Peyer's patch (tissue), 4 donors: Measurements from ENCODE around the gene SLC29A1.

ENCODE experiments used
- CTCF ChIP-seq, 6 experiments: fragments of 450-650 bp in 4 of 6; fragments of 200-600 bp in 2 of 6; sonication (generic) in 1 of 6; IDR thresholded peaks; one replicate each; pipeline ENCODE4 v1.5.1; 2017 to 2019; ENCODE audit warnings: antibody characterized with exemption in 6 of 6, mild to moderate bottlenecking in 3 of 6, moderate library complexity in 1 of 6
- POLR2A ChIP-seq, 2 donors: fragments of 450-650 bp; IDR thresholded peaks; one replicate each; pipeline ENCODE4 v1.5.1; 2017; ENCODE audit warnings: antibody characterized with exemption in 2 of 2, mild to moderate bottlenecking in 2 of 2, moderate library complexity in 2 of 2

- TF ChIP-seq CTCF (IDR thresholded peaks at IDR 0.05), result no peak
- TF ChIP-seq POLR2A (IDR thresholded peaks at IDR 0.05), result no peak
These were observed 5.0 kb downstream of the SLC29A1 start for GRCh38 chr6:44228433-44228832.
